GM10266 (cell line): ENCODE results near the gene ADAMTS12.
"Not testable (repeated sequence)": the region's sequence is repeated elsewhere in the genome, so short reads cannot be mapped to it uniquely, and the experiment has no call there.

Source experiments
- DNase-seq: peaks from one replicate; pipeline ENCODE4 v3.0.0; 2012; ENCODE audit errors: extremely low spot score
- TF ChIP-seq, protein P1 (sequence below): IDR thresholded peaks from 2 replicates; pipeline ENCODE4 v1.5.1; 2012; ENCODE audit warnings: mild to moderate bottlenecking, low read depth; ENCODE audit not compliant: control insufficient read depth, insufficient read depth; ENCODE audit errors: missing control alignments

ADAMTS12 gene

DNA sequence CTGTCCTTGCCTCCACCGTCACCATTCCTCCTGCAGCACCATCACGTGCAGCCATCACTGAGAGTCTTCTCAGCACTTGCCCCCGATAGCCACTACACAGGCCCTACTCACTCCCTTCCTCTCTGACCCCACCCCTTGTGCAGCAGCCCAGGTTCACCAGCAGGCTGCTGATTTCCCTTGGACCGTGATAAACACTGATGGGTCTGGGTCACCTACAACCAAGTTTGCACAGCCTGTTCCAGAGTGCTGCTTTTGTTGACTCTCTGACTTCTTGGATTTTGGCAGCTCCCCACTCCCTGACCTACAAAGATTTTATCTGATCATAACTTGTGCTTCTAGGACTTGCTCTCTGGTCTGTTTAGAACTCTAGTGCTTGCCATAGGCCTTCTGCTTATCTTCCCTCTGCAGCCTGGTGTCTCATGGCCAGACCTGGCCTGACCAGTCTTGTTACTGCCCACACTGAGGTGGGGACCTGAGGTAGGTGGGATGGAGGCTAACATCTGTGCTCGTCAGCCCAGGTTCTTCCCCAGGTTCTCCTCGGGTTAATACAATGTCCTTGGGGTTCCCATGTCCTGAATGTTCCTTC, 341.7 kb downstream of the ADAMTS12 start:
- DNase-seq: no peak
- TF ChIP-seq, protein P1, sequence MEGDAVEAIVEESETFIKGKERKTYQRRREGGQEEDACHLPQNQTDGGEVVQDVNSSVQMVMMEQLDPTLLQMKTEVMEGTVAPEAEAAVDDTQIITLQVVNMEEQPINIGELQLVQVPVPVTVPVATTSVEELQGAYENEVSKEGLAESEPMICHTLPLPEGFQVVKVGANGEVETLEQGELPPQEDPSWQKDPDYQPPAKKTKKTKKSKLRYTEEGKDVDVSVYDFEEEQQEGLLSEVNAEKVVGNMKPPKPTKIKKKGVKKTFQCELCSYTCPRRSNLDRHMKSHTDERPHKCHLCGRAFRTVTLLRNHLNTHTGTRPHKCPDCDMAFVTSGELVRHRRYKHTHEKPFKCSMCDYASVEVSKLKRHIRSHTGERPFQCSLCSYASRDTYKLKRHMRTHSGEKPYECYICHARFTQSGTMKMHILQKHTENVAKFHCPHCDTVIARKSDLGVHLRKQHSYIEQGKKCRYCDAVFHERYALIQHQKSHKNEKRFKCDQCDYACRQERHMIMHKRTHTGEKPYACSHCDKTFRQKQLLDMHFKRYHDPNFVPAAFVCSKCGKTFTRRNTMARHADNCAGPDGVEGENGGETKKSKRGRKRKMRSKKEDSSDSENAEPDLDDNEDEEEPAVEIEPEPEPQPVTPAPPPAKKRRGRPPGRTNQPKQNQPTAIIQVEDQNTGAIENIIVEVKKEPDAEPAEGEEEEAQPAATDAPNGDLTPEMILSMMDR: no peak

DNA sequence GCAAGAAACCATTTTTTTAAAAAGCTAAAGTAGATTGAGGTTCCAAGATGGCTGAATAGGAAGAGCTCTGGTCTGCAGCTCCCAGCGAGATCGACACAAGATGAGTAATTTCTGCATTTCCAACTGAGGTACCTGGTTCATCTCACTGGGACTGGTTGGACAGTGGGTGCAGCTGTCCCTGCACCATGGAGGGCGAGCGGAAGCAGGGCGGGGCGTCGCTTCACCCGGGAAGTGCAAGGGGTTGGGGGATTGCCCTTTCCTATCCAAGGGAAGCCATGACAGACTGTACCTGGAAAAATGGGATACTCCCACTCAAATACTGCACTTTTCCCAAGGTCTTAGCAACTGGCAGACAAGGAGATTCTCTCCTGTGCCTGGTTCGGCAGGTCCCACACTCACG, 352.0 kb downstream of the ADAMTS12 start:
- not testable (repeated sequence) for DNase-seq

DNA sequence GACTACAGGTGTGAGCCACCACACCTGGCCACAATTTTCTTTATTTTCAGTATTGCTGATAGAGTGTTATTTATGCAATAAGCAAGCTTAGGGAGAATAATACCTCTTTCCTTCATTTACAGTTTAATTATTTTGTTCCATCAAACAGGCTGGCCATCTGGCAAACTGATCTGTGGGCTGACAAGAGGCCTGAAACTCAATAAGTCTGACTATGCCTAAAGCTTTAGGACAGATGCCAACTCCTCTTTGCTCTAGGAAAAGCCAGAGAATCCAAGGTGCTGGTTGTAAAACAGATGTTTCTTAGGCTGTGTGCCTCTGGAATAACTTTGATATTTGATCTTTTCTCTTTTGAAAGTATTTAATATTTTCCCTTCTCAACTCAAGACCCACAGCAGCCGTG, 352.6 kb downstream of the ADAMTS12 start:
- no peak for DNase-seq
- TF ChIP-seq, protein P1: no peak

DNA sequence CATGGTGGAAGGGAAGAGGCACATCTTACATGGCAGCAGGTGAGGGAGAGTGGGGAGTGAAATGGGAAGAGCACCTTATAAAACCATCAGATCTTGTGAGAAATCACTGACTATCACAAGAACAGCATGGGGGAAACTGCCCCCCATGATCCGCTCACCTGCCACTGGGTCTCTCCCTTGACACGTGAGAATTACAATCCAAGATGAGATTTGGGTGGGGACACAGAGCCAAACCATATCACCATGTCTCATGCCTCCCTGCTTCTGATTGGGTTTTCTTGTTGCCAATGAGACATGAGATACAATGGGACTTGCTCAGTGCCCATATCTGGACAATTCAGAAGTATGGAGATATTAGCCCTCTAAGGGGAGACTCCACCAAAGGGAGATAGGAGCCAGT, 353.6 kb downstream of the ADAMTS12 start:
- DNase-seq: no peak
- TF ChIP-seq, protein P1: no peak

DNA sequence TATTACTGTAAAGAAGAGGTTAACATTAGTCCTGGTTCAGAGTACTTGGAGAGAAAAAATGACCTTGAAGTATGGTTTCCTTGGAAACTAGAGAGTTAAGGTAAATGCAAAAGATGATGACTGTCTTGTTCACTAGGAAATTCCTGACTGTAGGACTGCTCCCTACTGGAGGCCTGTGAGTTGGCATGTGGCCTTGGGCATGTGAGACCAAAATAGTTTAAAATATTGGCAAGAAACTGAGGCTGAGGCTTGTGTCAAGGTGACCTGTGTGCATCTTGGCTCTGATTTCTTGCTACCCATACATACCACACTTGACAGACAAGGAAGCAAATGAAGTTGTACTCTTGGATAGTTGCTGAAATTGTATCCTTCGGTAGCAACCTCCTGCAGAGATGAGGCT, 354.6 kb downstream of the ADAMTS12 start:
- no peak for DNase-seq
- TF ChIP-seq, protein P1: no peak

DNA sequence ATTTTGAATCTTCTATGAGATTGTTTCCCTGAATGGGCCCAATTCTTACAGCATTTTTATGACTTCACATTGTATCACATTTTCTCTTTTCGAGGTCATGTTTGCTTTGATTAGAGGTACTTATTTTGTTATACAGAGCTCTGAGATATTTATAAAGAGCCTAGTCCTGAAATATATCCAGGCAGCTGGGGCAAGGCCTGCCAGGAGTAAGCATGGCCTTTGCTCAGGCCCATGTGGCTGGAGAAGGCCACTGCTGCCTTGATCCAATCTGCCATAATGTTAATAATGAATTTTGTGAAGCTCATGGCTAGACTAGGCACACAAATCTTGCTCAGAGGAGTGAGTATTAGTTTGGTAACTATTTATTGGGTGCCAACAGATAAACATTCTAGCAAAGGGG, 355.0 kb downstream of the ADAMTS12 start:
- TF ChIP-seq, protein P1: no peak
- no peak for DNase-seq

DNA sequence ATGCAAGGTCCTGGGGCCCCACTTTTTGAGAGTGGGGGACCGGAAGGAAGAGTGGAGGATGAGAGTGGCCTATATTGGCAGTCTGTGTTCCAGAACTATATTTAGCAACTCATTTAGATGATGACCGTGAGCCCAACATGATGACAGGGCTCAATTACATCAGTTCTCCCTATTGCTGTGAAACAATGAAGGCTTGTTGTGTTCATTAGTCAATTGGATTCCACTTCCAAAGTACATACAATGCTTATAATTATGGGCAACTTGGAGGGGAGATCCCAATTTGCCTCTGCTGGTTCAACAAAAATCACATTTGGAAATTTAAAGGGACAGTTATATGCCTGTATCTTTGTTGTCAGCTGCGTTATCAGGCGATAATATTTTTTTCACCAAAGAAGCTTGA, 360.0 kb downstream of the ADAMTS12 start:
- TF ChIP-seq, protein P1: no peak
- no peak for DNase-seq

DNA sequence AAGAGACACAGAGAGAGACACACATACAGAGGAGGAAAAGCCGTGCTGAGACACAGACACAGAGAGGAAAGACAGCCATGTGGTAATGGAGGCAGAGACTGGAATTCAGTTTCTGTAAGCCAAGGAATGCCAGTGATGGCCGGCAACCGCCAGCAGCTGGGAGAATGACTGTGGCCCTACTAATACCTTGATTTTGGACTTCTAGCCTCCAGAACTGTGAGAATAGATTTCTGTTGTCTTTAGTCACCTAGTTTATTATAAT, 360.8 kb downstream of the ADAMTS12 start:
- DNase-seq: no peak
- TF ChIP-seq, protein P1: no peak
